Adrenal gland (tissue), 12 donors: Measurements from ENCODE around the gene MUC2. TPM values are rescaled to one million over a fixed set of nuclear protein-coding genes. Genes with fewer than 3 reads are reported as not detected.
A peak's percentile ranks its signal among the peaks of the same experiment; 100 is the strongest.

Source experiments
- DNase-seq, 7 donors: peaks; one replicate each; pipeline ENCODE4 v3.0.0-alpha.2; 2019 to 2020
- H3K27ac ChIP-seq, 5 donors: fragments of 200-600 bp; sonication (generic) in 4 of 5; 1 replicate in 3 of 5; 2 replicates in 2 of 5; pipeline versions ENCODE4 v1.5.1 to v1.8.0; 2016 to 2020; ENCODE audit warnings: mild to moderate bottlenecking in 1 of 5
- H3K27me3 ChIP-seq: fragments of 200-600 bp; 2 replicates; pipeline ENCODE4 v1.8.0; 2021
- H3K36me3 ChIP-seq, 2 donors: fragments of 200-600 bp; replicated peaks in 1 of 2; 1 replicate in 1 of 2; 2 replicates in 1 of 2; pipeline versions ENCODE4 v1.5.1 to v1.8.0; 2018 to 2022
- H3K4me1 ChIP-seq, 2 donors: fragments of 200-600 bp; replicated peaks in 1 of 2; 1 replicate in 1 of 2; 2 replicates in 1 of 2; pipeline versions ENCODE4 v1.5.1 to v1.8.0; 2018 to 2021
- H3K4me3 ChIP-seq, 4 donors: fragments of 200-600 bp; sonication (generic) in 3 of 4; one replicate each; pipeline ENCODE4 v1.5.1; 2016 to 2018
- H3K9me3 ChIP-seq, 3 donors: fragments of 200-600 bp; sonication (generic) in 1 of 3; replicated peaks in 1 of 3; 1 replicate in 2 of 3; 2 replicates in 1 of 3; pipeline versions ENCODE4 v1.5.1 to v1.8.0; 2016 to 2021
- CTCF ChIP-seq, 6 experiments: fragments of 450-650 bp in 4 of 6; fragments of 200-600 bp in 2 of 6; sonication (generic) in 1 of 6; IDR thresholded peaks; 1 replicate in 5 of 6; 2 replicates in 1 of 6; pipeline versions ENCODE4 v1.5.1 to v1.8.0; 2016 to 2021; ENCODE audit warnings: antibody characterized with exemption in 6 of 6, mild to moderate bottlenecking in 2 of 6, moderate library complexity in 1 of 6
- POLR2A ChIP-seq, 2 donors: fragments of 450-650 bp; IDR thresholded peaks; one replicate each; pipeline ENCODE4 v1.6.1; 2017; ENCODE audit warnings: antibody characterized with exemption in 2 of 2, mild to moderate bottlenecking in 2 of 2, moderate library complexity in 1 of 2
- WGBS, 4 donors: extraction: QIAGEN DNeasy Blood & Tissue Kit in 2 of 4; methylation state at CpG; one replicate each; pipeline versions ENCODE4 v1.1.5 to v1.1.7; 2013 to 2017; 5-methylcytosine and 5-hydroxymethylcytosine counted together
- intact Hi-C, 2 donors: fragments of 100-400 bp; cut with DNase I; formaldehyde crosslinking; loops; one replicate each; pipeline versions ENCODE4 v1.14.1 to v1.15.0; 2022 to 2023
- polyA plus RNA-seq, 3 donors: library from polyadenylated mRNA; stranded (reverse); fragments of 200-250 nt in 2 of 3; fragments of 350-450 nt in 1 of 3; fragmentation: Illumina TruSeq in 1 of 3; extraction: RNeasy Lipid Tissue Mini Kit (QIAGEN cat#74804) in 1 of 3; gene quantifications; one replicate each; pipeline ENCODE4 v1.2.3, GENCODE V29; 2013 to 2014
- total RNA-seq, 9 donors: library from RNA; depleted of rRNA in 4 of 9; stranded (reverse); fragments of >200 nt in 4 of 9; fragments of 120-200 nt in 1 of 9; fragmentation: NEBNext Ultra II Directional in 1 of 9; extraction: Animal tissue kit (Norgen Biotek cat#: 25700) in 1 of 9; gene quantifications; one replicate each; pipeline versions ENCODE4 v1.1.0 to v1.2.4, GENCODE V29; 2013 to 2023
- donor health status: healthy with polysubstance abuse.
- donor health status: Bipolar disorder and iron deficiency.
- donor health status: DM: yes; HTN: yes; CAD: no.
- donor health status: DM: no; HTN: no; CAD: no.
- donor health status: DM: no; HTN: no; CAD: no.
- donor health status: DM: yes; HTN: yes; CAD: no.

Gene MUC2
- total and polyA plus RNA-seq, 12 donors = under 0.01 to 0.31 (median 0.12) TPM; not detected in 7

GRCh38 chr11:1119604-1120146, 45.0 kb downstream of the MUC2 start:
- Histone ChIP-seq H3K9me3 (no peaks in the 10 kb centered on the region), H3K27ac (no peak overlapping the region), H3K36me3 (no peaks in the 10 kb centered on the region), H3K27me3 (no peaks in the 10 kb centered on the region), H3K4me1 (no peaks in the 10 kb centered on the region), H3K4me3 (no peak overlapping the region)
- TF ChIP-seq POLR2A (IDR thresholded peaks at IDR 0.05) (no peak), CTCF (IDR thresholded peaks at IDR 0.05) (no peak)
- intact Hi-C loops = no loop called here
- 74 to 82% (median 78%) methylated on average over 17 of the region's 17 CpGs for WGBS, 4 donors
- DNase-seq = peak in 4 of 7 donors; percentile 1 to 21 (median 8)

- Histone ChIP-seq H3K36me3 (no peaks in the 10 kb centered on the region), H3K27ac (no peak overlapping the region), H3K4me3 (no peak overlapping the region), H3K27me3 (no peaks in the 10 kb centered on the region), H3K4me1 (no peaks in the 10 kb centered on the region), H3K9me3 (no peaks in the 10 kb centered on the region)
- intact Hi-C loops = no loop called here
- TF ChIP-seq POLR2A (IDR thresholded peaks at IDR 0.05) = no peak
- TF ChIP-seq CTCF (IDR thresholded peaks at IDR 0.05) = no peak
- 42 to 66% (median 62%) methylated on average over 4 to 27 of the region's 27 CpGs for WGBS, 4 donors
- DNase-seq = peak in 4 of 7 donors; percentile 4 to 20 (median 8)
Measured at GRCh38 chr11:1120532-1121330, 46.1 kb downstream of the MUC2 start.

- DNase-seq = peak in 3 of 7 donors; percentile 5 to 39 (median 10)
- Histone ChIP-seq H3K4me1 (no peaks in the 10 kb centered on the region), H3K4me3 (no peak overlapping the region), H3K9me3 (no peaks in the 10 kb centered on the region), H3K27ac (no peak overlapping the region), H3K36me3 (no peaks in the 10 kb centered on the region), H3K27me3 (no peaks in the 10 kb centered on the region)
- intact Hi-C loops = no loop called here
- TF ChIP-seq POLR2A (IDR thresholded peaks at IDR 0.05) = no peak
- TF ChIP-seq CTCF (IDR thresholded peaks at IDR 0.05) = no peak
- WGBS, 4 donors = 77 to 87% (median 83%) methylated on average over 1 to 19 of the region's 19 CpGs
Measured at GRCh38 chr11:1121331-1121812, 46.7 kb downstream of the MUC2 start.

- H3K27ac ChIP-seq = no peak overlapping the region
- no peaks in the 10 kb centered on the region for H3K36me3 ChIP-seq
- H3K4me1 ChIP-seq = no peaks in the 10 kb centered on the region
- no peaks in the 10 kb centered on the region for H3K9me3 ChIP-seq
- peak in 6 of 7 donors; percentile 9 to 59 (median 16) for DNase-seq
- intact Hi-C loops = no loop called here
- 50 to 71% (median 61%) methylated on average over 11 to 28 of the region's 28 CpGs for WGBS, 4 donors
- no peak for TF ChIP-seq CTCF (IDR thresholded peaks at IDR 0.05)
- TF ChIP-seq POLR2A (IDR thresholded peaks at IDR 0.05) = no peak
- no peak overlapping the region for H3K4me3 ChIP-seq
- H3K27me3 ChIP-seq = no peaks in the 10 kb centered on the region
Measured at GRCh38 chr11:1121813-1122663, 47.4 kb downstream of the MUC2 start.
